ENCODE results near the gene TMCO6.
A peak's percentile ranks its signal among the peaks of the same experiment; 100 is the strongest.
"Not testable (repeated sequence)": the region's sequence is repeated elsewhere in the genome, so short reads cannot be mapped to it uniquely, and the experiment has no call there.

The TMCO6 gene

DNA sequence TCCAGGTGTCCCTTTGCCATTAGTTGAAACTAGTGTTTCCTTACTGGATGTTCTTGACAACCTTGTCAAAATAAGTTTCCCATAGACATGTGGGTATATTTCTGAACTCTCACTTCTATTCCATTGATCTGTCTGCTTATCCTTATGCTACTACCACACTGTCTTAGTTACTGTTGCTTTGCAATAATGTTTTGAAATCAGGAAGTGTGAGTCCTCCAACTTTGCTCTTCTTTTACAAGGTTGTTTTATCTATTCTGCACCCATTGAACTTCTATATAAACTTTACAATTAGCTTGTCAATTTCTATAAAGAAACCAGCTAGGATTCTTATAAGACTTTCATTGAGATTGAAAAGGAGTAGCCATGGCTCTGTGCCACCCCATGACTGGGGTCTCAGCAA, 30.5 kb upstream of the TMCO6 start:
- no peaks in the 10 kb centered on the region for H3K36me3 Mint-ChIP-seq (ENCODE audit: low read depth)
- no peaks in the 10 kb centered on the region for H3K27me3 Mint-ChIP-seq
- intact Hi-C loops (cut with micrococcal nuclease), result loop anchor here (2.0 kb wide), 1 partner anchor 14 kb away; no protein-coding TSS in a partner anchor
- H3K9me3 Mint-ChIP-seq, result no peaks in the 10 kb centered on the region
- H3K27ac Mint-ChIP-seq, result peak overlapping the region; percentile 98
- peak overlapping the region; percentile 50 for H3K4me3 Mint-ChIP-seq
- H3K4me1 Mint-ChIP-seq (ENCODE audit: low read depth), result peaks cover 62% of the 10 kb centered on the region

DNA sequence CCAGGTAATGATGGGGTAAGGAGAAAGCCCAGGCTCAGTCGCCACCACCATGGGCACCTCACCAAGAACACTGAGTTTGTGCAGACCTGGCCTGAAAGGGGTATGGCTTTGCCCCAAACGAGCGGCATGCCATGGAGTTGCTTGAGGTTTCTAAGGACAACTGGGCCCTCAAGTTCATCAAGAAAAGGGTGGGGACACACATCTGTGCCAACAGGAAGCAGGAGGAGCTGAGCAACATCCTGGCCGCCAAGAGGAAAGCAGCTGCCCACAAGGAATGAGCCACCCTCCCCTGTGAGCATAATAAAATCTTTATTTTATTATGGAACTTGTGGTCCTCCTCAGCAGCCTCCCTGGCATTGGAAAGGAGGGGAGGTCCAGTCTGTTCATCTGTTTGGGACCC, 30.1 kb upstream of the TMCO6 start:
- intact Hi-C loops (cut with micrococcal nuclease), result loop anchor here (2.0 kb wide), 1 partner anchor 14 kb away; no protein-coding TSS in a partner anchor
- H3K4me3 Mint-ChIP-seq, result peak overlapping the region; percentile 50
- no peaks in the 10 kb centered on the region for H3K9me3 Mint-ChIP-seq
- H3K27me3 Mint-ChIP-seq, result no peaks in the 10 kb centered on the region
- H3K36me3 Mint-ChIP-seq (ENCODE audit: low read depth), result no peaks in the 10 kb centered on the region
- H3K4me1 Mint-ChIP-seq (ENCODE audit: low read depth), result peaks cover 64% of the 10 kb centered on the region
- peak overlapping the region; percentile 98 for H3K27ac Mint-ChIP-seq

DNA sequence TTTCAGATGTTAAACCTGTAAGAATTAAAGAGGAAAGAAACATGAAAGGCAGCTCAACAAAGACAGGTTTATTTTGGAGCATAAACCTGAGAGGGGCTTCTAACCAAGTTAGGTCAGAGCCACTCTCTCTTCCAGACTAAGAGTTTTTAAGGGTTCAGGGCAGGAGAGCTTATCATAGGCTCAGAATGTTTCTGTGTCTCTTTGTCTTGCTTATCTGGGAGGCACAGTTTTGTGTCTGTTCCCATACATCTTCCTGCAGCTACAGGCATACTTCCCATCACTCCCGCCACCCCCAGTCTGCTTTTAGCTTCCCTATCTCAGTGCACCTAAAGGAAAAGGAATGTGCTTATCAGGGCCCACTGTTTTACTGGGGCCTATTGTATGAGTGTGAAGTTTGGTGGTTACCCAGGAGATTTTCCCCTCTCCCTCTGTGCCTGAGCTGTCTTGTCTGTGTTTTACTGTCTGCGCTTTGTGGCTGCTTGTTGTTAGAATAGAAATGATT, 28.2 kb upstream of the TMCO6 start:
- H3K27me3 Mint-ChIP-seq, result no peaks in the 10 kb centered on the region
- peaks cover 62% of the 10 kb centered on the region for H3K4me1 Mint-ChIP-seq (ENCODE audit: low read depth)
- no peaks in the 10 kb centered on the region for H3K36me3 Mint-ChIP-seq (ENCODE audit: low read depth)
- H3K27ac Mint-ChIP-seq, result peak overlapping the region; percentile 98
- H3K4me3 Mint-ChIP-seq, result no peak overlapping the region
- H3K9me3 Mint-ChIP-seq, result no peaks in the 10 kb centered on the region
- intact Hi-C loops (cut with micrococcal nuclease), result loop anchor here (5.0 kb wide), 1 partner anchor 34 kb away; no protein-coding TSS in a partner anchor

DNA sequence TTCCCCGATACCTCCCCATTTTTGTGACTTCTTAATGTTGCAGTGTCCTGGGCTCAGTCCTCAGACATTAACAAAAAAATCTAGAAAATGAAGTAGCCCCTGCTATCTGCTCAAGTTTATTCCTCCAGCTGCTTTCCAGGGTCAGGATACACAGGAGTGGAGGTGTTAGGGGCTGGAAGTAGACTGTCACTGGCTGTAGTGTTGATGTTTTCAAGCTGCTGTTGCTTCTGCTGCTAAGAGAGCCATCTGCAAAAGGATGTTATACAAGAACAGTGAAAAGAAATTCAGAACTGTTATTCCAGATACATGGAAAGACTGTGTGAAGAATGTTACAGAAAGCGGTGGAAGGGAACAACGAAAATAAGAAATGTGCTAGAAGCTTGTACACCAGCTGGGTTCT, 16.9 kb upstream of the TMCO6 start:
- Mint-ChIP-seq H3K27ac (peak overlapping the region; percentile 20), H3K4me1 (ENCODE audit: low read depth) (peaks cover 27% of the 10 kb centered on the region), H3K36me3 (ENCODE audit: low read depth) (peaks cover 5% of the 10 kb centered on the region), H3K9me3 (peaks cover under 1% of the 10 kb centered on the region), H3K27me3 (no peaks in the 10 kb centered on the region), H3K4me3 (no peak overlapping the region)
- intact Hi-C loops (cut with micrococcal nuclease), result no loop called here

DNA sequence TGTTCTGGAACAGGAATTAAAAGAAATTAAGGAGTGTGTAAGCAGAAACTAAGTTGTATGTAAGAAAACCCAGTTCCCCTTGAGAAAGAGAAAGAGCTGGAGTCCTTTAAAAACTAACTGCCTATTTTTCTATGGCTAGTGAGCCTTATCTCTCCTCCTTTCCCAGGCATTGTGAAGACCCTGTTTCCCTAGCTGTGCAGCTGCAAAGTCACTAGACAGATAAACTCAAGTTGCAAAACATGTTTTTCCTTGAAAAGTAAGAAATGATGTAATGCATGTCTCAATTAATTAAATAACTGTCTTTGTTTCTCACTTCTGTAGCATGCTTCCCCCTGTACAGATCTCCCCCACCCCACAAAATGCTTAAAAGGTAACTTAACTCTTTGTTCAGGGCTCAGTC, 16.2 kb upstream of the TMCO6 start:
- H3K27ac Mint-ChIP-seq, result peak overlapping the region; percentile 42
- H3K9me3 Mint-ChIP-seq; H3K27me3 Mint-ChIP-seq; H3K4me3 Mint-ChIP-seq; intact Hi-C loops (cut with micrococcal nuclease): not testable (repeated sequence)
- peaks cover 27% of the 10 kb centered on the region for H3K4me1 Mint-ChIP-seq (ENCODE audit: low read depth)
- H3K36me3 Mint-ChIP-seq (ENCODE audit: low read depth), result peaks cover 13% of the 10 kb centered on the region

DNA sequence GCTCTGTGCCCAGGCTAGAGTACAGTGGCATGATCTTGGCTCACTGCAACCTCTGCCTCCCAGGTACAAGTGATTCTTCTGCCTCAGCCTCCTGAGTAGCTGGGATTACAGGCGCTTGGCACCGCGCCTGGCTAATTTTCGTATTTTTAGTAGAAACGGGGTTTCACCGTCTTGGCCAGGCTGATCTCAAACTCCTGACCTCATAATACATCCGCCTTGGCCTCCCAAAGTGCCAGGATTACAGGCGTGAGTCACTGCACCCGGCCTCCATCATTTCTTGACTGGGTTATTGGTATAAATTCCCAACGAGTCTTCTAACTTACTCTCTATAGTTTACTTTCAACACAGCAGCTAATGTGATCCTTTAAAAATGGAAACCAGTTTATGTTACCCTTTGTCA, 14.4 kb upstream of the TMCO6 start:
- intact Hi-C loops (cut with micrococcal nuclease); H3K4me3 Mint-ChIP-seq; H3K27me3 Mint-ChIP-seq; H3K27ac Mint-ChIP-seq: not testable (repeated sequence)
- H3K9me3 Mint-ChIP-seq, result peaks cover 13% of the 10 kb centered on the region
- H3K36me3 Mint-ChIP-seq (ENCODE audit: low read depth), result peaks cover 18% of the 10 kb centered on the region
- peaks cover 27% of the 10 kb centered on the region for H3K4me1 Mint-ChIP-seq (ENCODE audit: low read depth)

DNA sequence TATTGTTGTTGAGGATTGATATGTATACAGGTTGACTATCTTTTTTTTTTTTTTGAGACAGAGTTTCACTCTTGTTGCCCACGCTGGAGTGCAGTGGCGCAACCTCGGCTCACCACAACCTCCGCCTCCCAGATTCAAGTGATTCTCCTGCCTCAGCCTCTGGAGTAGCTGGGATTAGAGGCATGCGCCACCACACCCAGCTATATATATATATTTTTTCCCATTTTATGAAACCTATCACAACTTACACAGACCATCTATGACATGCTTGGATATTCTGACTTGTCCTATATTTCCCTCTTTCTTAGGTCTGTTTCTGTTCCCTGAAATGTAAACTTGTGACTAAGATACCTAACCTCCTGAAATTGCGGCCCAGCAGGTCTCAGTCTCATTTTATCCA, 11.3 kb upstream of the TMCO6 start:
- H3K27ac Mint-ChIP-seq, result no peak overlapping the region
- no peaks in the 10 kb centered on the region for H3K27me3 Mint-ChIP-seq
- peaks cover 13% of the 10 kb centered on the region for H3K9me3 Mint-ChIP-seq
- no peak overlapping the region for H3K4me3 Mint-ChIP-seq
- intact Hi-C loops (cut with micrococcal nuclease), result no loop called here
- H3K4me1 Mint-ChIP-seq (ENCODE audit: low read depth), result peaks cover 37% of the 10 kb centered on the region
- peaks cover 42% of the 10 kb centered on the region for H3K36me3 Mint-ChIP-seq (ENCODE audit: low read depth)

DNA sequence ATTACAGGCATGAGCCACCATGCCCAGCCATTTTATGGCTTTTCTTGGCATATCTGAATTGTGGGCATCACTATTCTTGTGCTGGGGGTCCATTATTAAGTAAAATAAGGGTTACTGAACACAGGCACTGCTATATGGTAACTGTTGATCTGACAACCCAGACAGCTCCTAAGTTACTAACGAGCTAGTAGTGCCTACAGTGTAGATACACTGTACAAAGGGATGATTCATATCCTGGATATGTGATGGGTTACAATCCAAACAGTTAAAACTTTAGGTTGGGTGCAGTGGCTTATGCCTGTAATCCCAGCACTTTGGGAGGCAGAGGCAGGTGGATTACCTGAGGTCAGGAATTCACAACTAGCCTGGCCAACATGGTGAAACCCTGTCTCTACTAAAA, 10.5 kb upstream of the TMCO6 start:
- Mint-ChIP-seq H3K27me3 (no peaks in the 10 kb centered on the region), H3K4me3 (no peak overlapping the region), H3K27ac (no peak overlapping the region), H3K9me3 (peaks cover 13% of the 10 kb centered on the region), H3K4me1 (ENCODE audit: low read depth) (peaks cover 39% of the 10 kb centered on the region), H3K36me3 (ENCODE audit: low read depth) (peaks cover 45% of the 10 kb centered on the region)
- intact Hi-C loops (cut with micrococcal nuclease), result no loop called here

DNA sequence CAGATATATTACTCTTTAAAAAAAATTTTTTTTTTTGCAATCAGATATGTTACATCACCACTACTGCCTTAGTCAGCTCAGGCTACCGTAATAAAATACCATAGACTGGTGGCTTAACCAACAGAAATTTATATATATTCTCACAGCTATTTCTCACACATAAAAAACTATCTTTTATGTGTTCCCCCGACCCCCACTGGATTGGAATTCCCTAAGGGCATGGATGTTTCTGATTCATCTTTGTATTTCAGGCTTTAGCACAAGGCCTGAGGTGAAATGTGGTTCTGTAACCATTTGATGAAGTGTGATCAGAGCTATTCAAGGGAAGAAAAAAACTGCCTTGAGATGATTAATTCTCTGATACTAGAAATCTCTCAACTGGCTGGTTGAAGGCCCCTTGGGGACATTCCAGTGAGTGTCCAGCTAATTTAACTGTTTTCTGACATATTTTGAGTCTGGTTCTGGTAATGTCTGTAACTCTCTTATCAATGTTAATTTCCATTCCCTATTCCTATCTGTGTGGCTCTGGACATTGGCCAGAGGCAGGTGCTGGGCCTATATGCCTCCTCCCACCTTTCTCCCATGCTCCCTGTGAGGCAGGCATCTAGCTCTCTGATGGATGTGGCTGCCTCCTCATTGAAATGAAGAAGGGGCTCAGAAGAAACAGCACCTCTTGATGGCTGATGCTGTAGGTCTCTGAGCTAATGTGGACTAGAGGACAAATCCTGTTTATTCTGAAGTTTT, 8.8 kb upstream of the TMCO6 start:
- peaks cover 13% of the 10 kb centered on the region for H3K9me3 Mint-ChIP-seq
- H3K36me3 Mint-ChIP-seq (ENCODE audit: low read depth), result peaks cover 45% of the 10 kb centered on the region
- intact Hi-C loops (cut with micrococcal nuclease), result no loop called here
- H3K4me3 Mint-ChIP-seq, result peak overlapping the region; percentile 77
- H3K27ac Mint-ChIP-seq, result peak overlapping the region; percentile 84
- H3K27me3 Mint-ChIP-seq, result no peaks in the 10 kb centered on the region
- peaks cover 43% of the 10 kb centered on the region for H3K4me1 Mint-ChIP-seq (ENCODE audit: low read depth)

DNA sequence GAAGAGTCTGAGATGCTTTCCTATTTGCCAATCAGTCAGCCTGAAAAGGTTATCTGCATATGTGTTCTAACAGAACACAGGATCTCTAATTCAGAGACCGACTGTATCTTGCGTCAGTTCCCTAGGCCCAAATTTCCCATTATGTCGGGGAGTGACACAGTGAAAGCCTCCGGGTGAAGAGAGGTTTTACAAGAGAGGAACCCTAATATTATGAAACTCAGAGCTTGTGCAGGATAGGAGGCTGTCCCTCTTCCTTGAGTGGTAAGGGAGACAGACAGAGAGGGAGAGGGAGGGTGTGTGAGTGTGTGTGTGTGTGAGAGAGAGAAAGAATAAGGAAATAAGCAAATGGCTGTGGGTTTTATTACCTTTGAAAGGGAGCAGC, 8.2 kb upstream of the TMCO6 start:
- Mint-ChIP-seq H3K36me3 (ENCODE audit: low read depth) (peaks cover 45% of the 10 kb centered on the region), H3K27ac (peak overlapping the region; percentile 84), H3K4me1 (ENCODE audit: low read depth) (peaks cover 37% of the 10 kb centered on the region), H3K4me3 (peak overlapping the region; percentile 77), H3K27me3 (no peaks in the 10 kb centered on the region), H3K9me3 (peaks cover 13% of the 10 kb centered on the region)
- intact Hi-C loops (cut with micrococcal nuclease), result no loop called here

DNA sequence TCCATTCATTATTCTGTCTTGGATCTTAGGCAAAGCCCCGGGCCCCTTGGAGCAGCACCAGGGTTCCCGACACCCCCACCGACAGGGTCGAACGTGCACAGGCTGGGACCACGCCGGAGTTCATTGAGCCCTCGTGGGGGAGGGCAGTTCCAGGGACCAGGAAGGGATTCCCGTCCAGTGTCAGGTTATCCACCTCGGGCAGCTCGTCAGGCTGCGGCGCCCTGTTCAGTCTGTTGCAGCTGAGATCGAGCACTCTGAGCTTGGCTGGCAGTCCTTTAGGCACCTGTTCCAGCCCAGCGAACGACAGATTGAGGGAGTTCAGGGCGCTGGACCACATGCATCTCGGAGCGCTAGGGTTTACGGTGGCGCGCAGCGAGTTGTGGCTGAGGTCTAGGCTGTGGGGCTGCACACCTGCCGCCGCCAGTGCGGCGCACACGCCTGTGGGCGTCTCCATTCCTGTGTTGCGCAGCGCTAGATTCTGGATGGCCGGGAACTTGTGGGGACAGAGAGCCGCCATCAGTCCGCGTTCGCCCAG, 7.4 kb upstream of the TMCO6 start:
- peak overlapping the region; percentile 77 for H3K4me3 Mint-ChIP-seq
- H3K27ac Mint-ChIP-seq, result peak overlapping the region; percentile 84
- peaks cover 44% of the 10 kb centered on the region for H3K36me3 Mint-ChIP-seq (ENCODE audit: low read depth)
- intact Hi-C loops (cut with micrococcal nuclease), result loop anchor here (1.0 kb wide), 2 partner anchors 20 to 84 kb away; no protein-coding TSS in a partner anchor
- no peaks in the 10 kb centered on the region for H3K27me3 Mint-ChIP-seq
- H3K9me3 Mint-ChIP-seq, result peaks cover 13% of the 10 kb centered on the region
- H3K4me1 Mint-ChIP-seq (ENCODE audit: low read depth), result peaks cover 40% of the 10 kb centered on the region

DNA sequence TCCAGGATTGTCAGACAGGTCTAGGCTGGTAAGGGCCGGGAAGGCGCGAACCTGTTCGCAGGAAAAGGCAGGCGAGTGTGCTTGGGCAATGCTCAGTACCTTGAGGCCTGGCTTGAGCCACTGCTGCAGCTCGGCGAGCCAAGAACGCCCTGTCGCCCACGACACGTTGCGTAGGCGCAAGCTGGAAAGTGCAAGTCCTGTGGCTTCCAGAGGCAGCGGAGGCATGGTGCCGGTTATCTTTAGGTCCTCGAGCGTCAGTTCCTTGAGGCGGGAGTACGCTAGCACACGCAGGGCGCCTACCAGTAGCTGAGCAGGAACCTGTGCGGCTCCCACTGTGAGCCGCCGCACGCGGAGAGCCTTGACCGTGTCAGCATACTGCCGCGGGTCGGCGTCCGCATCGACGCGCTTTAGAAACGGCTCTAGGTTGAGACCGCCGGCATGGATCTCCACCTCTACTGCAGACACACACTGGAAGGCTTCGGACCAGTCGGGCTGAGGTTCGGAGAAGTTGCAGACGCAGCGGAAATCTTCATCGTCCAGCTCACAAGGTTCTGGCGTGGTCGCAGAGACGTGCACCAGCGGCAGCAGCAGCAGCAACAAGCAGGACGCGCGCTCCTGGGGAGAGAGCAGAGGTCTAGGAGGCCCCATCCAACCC, 6.8 kb upstream of the TMCO6 start:
- peaks cover 11% of the 10 kb centered on the region for H3K9me3 Mint-ChIP-seq
- intact Hi-C loops (cut with micrococcal nuclease), result loop anchor here (1.0 kb wide), 2 partner anchors 20 to 84 kb away; no protein-coding TSS in a partner anchor
- peaks cover 44% of the 10 kb centered on the region for H3K4me1 Mint-ChIP-seq (ENCODE audit: low read depth)
- peak overlapping the region; percentile 84 for H3K27ac Mint-ChIP-seq
- no peaks in the 10 kb centered on the region for H3K27me3 Mint-ChIP-seq
- H3K36me3 Mint-ChIP-seq (ENCODE audit: low read depth), result peaks cover 38% of the 10 kb centered on the region
- peak overlapping the region; percentile 77 for H3K4me3 Mint-ChIP-seq

DNA sequence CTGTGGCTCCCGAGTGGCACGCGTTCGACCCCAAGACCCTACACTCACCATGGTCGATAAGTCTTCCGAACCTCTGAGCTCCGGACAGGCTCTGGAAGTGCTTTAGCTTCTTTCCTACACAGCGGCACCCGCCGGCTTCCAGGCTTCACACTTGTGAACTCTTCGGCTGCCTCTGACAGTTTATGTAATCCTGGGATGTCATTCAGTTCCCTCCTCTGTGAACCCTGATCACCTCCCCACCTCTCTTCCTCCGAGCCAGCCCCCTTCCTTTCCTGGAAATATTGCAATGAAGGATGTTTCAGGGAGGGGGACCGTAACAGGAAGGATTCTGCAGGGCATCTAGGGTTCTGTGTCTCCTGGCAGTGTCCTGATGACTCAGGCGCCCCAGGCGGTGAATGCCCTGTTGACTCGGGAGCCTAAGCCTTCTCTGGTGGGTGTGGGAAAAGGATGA, 6.2 kb upstream of the TMCO6 start, which contains the start of gene CD14:
Gene CD14, minus strand, starts transcription at position 155 of the 451 bp plus-strand sequence. Its CDS starts 104 bp downstream, at position 51.
- H3K4me3 Mint-ChIP-seq, result peak within 1 kb of the TSS; percentile 77
- no peaks in the 10 kb centered on the region for H3K27me3 Mint-ChIP-seq
- peaks cover 5% of the 10 kb centered on the region for H3K9me3 Mint-ChIP-seq
- H3K36me3 Mint-ChIP-seq (ENCODE audit: low read depth), result peaks cover 33% of the 10 kb centered on the region
- H3K4me1 Mint-ChIP-seq (ENCODE audit: low read depth), result peaks cover 49% of the 10 kb centered on the region
- intact Hi-C loops (cut with micrococcal nuclease), result no loop called here
- H3K27ac Mint-ChIP-seq, result peak within 1 kb of the TSS; percentile 84

DNA sequence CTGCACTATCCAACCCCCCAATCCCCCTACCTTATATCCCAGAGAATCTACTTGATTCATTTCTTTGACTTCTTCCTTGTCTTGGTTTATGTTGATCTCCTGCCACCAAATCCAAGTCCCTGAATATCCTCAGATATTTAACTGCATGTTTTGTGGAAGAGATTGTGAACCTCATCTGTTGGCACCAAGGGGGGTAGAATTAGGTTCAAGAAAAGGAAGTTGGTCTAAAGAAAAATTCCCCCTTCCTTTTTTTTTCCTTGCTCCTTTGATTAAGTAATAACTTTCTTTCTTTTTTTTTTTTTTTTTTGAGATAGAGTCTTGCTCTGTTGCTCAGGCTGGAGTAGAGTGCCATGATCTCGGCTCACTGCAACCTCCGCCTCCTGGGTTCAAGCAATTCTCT, 5.8 kb upstream of the TMCO6 start:
- intact Hi-C loops (cut with micrococcal nuclease), result no loop called here
- Mint-ChIP-seq H3K27ac (peak overlapping the region; percentile 84), H3K36me3 (ENCODE audit: low read depth) (peaks cover 28% of the 10 kb centered on the region), H3K4me1 (ENCODE audit: low read depth) (peaks cover 54% of the 10 kb centered on the region), H3K4me3 (peak overlapping the region; percentile 77), H3K9me3 (peaks cover under 1% of the 10 kb centered on the region), H3K27me3 (no peaks in the 10 kb centered on the region)

All from dendritic cell treated with granulocyte-macrophage colony-stimulating factor and Interleukin-4, amounts not matched to agents 40 ng/mL and 50 ng/mL, for 4 days (primary cell).